ENCODE measurements around the gene SHISA3.

The SHISA3 gene

DNA sequence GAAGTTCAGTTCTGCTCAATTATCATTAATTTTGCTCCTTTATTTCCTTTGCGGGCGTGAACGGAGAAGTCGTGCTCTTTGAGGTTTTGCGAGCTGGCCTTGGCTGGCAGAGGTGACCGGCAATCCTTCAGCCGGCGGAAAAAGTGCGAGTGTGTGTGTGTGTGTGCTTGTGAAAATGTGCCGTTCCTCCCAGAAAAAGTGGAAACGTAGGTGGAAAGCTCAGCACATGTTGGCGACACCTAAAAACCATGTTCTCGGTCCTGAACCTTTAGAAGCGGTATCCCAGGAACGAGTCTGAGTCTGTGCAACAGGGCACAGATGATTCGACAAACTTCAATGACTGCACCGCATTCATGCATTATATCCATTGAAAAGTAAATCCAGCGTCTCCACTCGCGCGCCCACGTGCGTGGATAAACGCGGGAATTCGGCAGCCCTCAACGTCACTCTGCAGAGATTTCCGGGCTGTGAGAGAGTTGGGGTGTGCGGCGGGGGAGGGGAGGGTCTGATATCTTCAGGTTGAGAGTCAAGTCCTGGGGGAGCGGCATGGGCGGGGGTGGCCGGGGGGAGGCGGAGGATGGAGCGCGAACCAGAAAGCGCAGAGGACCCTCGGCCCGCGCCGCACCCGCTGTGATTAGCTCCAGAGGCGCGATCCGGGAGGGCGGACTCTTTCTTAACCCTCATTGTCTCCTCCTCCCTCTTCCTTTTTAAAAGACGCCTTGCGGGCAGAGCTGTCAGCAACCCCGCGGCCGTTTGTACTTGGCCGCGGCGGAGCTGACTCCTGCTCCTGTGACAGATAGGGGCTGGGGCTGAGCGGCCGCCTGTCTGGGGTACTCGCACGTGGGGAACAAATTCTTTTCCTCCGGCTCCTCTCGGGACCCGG is at the start of gene SHISA3:
Gene SHISA3 (plus strand): TSS at position 737 of the 883 bp plus-strand sequence. CDS start 569 bp downstream, outside the sequence.
- DNase-seq (ENCODE audit: low spot score): no peak
- H3K27ac ChIP-seq: no peak within 1 kb of the TSS
- POLR2A ChIA-PET (ENCODE audit: low non-redundant PET): no interaction called here
- no peak for TF ChIP-seq CTCF (conservative IDR thresholded peaks at IDR 0.05; ENCODE audit: low read depth)
- CTCF ChIA-PET: interaction anchor here (0.6 to 0.7 kb wide), 4 partner anchors 141 to 1135 kb away, joined by 3 to 4 read pairs (median 4); no protein-coding TSS in a partner anchor

- POLR2A ChIA-PET (ENCODE audit: low non-redundant PET): no interaction called here
- CTCF ChIA-PET: interaction anchor here (0.7 kb wide), 1 partner anchor 171 kb away, joined by 3 read pairs; no protein-coding TSS in a partner anchor
- H3K27ac ChIP-seq: no peak overlapping the region
- DNase-seq (ENCODE audit: low spot score): no peak
- no peak for TF ChIP-seq CTCF (conservative IDR thresholded peaks at IDR 0.05; ENCODE audit: low read depth)
Observed at GRCh38 chr4:42348247-42348646, 49.0 kb upstream of the SHISA3 start.

- no peak for TF ChIP-seq CTCF (conservative IDR thresholded peaks at IDR 0.05; ENCODE audit: low read depth)
- no peak overlapping the region for H3K27ac ChIP-seq
- POLR2A ChIA-PET (ENCODE audit: low non-redundant PET): no interaction called here
- CTCF ChIA-PET: interaction anchor here (0.7 kb wide), 1 partner anchor 171 kb away, joined by 3 read pairs; no protein-coding TSS in a partner anchor
- no peak for DNase-seq (ENCODE audit: low spot score)
Observed at GRCh38 chr4:42348692-42349091, 48.6 kb upstream of the SHISA3 start.

GRCh38 chr4:42350611-42351182 is 46.6 kb upstream of the SHISA3 start:
- no peak for DNase-seq (ENCODE audit: low spot score)
- CTCF ChIA-PET: no interaction called here
- TF ChIP-seq CTCF (conservative IDR thresholded peaks at IDR 0.05; ENCODE audit: low read depth): no peak
- no peak overlapping the region for H3K27ac ChIP-seq
- POLR2A ChIA-PET (ENCODE audit: low non-redundant PET): no interaction called here

DNA sequence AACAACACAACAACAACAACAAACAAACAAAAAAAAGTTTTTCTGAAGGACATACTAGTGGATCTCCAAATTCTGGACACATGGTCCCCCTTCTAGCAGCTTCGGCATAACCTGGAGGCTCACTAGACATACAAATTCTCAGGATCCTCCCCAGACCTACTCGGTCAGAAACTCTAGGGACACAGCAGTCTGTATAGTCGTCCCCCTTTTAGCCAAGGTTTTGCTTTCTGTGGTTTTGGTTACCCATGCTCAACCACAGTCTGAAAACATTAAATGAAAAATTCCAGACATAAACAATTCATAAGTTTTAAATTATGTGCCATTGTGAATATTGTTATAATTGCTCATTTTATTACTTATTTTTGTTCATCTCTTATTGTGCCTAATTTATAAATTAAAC is 45.2 kb upstream of the SHISA3 start:
- ChIA-PET CTCF (no interaction called here), POLR2A (ENCODE audit: low non-redundant PET) (no interaction called here)
- no peak overlapping the region for H3K27ac ChIP-seq
- no peak for TF ChIP-seq CTCF (conservative IDR thresholded peaks at IDR 0.05; ENCODE audit: low read depth)
- DNase-seq (ENCODE audit: low spot score): no peak

GRCh38 chr4:42357325-42357724 is 40.0 kb upstream of the SHISA3 start:
- POLR2A ChIA-PET (ENCODE audit: low non-redundant PET): no interaction called here
- H3K27ac ChIP-seq: no peak overlapping the region
- no peak for TF ChIP-seq CTCF (conservative IDR thresholded peaks at IDR 0.05; ENCODE audit: low read depth)
- CTCF ChIA-PET: no interaction called here
- no peak for DNase-seq (ENCODE audit: low spot score)

Measured in RWPE1 (cell line).